Suppressor macrophage treated with lipopolysaccharide for 1 hour (primary cell): ENCODE results near the gene LMNTD1.
"Not testable (repeated sequence)": the region's sequence is repeated elsewhere in the genome, so short reads cannot be mapped to it uniquely, and the experiment has no call there.

Source experiments
- DNase-seq, 3 donors: peaks; one replicate each; pipeline ENCODE4 v3.0.0-alpha.2; 2020 to 2022

Gene LMNTD1

GRCh38 chr12:25426821-25427220 is 126.3 kb downstream of the LMNTD1 start:
- not testable (repeated sequence) for DNase-seq
